ENCODE measurements around the gene TMEM37.

Gene TMEM37

DNA sequence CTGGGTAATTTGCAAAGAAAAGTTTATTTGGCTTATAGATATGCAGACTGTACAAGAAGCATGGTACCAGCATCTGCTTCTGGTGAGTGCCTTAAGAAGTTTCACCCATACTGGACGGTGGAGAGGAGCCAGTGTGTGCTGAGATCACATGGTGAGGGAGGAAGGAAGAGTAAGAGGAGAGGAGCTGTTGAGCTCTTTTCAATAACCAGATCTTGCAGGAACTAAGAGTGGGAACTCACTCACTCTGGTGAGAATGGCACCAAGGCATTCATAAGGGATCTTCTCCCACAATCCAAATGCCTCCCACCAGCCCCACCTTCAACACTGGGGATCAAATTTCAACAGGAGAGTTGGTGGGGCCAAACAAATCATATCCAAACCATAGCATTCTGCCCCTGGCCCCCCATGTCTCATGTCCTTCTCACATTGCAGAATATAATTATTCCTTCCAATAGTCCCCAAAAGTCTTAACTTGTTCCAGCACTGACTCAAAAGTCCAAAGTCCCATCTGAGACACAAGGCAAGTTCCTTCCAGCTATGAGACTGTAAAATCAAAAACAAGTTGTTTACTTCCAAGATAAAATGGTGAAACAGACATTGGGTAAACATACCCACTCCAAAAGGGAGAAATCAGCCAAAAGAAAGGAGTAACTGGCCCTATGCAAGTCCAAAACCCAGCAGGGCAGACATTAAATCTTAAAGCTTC, 11.7 kb upstream of the TMEM37 start:
- no peak for DNase-seq (ENCODE audit: insufficient read length)
- TF ChIP-seq TAF1 (IDR thresholded peaks at IDR 0.05; ENCODE audit: borderline replicate concordance, low read depth, low read length): no peak
- no peak for TF ChIP-seq POLR2AphosphoS5 (IDR thresholded peaks at IDR 0.05; ENCODE audit: low read depth, low read length)
- no peak for TF ChIP-seq POLR2A (IDR thresholded peaks at IDR 0.05; ENCODE audit: low read depth, low read length)
- FAIRE-seq: no peak

DNA sequence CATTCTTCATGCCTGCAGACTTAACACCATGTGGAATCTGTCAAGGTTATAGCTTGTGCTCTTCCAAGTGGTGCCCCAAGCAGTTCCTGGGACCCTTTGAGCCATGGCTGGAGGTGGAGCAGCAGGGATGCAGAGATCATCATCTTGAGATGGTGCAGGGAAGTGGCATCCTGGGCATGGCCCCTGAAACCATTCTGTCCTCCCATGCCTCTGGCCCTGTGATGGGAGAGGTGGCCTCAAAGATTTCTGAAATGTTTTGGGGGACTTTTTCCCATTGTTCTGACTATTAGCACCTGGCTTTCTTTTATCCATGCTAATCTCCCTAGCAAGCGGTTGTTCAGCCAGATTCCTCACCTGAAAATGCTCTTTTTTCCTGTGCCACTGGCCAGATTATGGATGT, 10.3 kb upstream of the TMEM37 start:
- no peak for DNase-seq (ENCODE audit: insufficient read length)
- TF ChIP-seq POLR2A (IDR thresholded peaks at IDR 0.05; ENCODE audit: low read depth, low read length) (no peak), TAF1 (IDR thresholded peaks at IDR 0.05; ENCODE audit: borderline replicate concordance, low read depth, low read length) (no peak)
- FAIRE-seq: no peak

DNA sequence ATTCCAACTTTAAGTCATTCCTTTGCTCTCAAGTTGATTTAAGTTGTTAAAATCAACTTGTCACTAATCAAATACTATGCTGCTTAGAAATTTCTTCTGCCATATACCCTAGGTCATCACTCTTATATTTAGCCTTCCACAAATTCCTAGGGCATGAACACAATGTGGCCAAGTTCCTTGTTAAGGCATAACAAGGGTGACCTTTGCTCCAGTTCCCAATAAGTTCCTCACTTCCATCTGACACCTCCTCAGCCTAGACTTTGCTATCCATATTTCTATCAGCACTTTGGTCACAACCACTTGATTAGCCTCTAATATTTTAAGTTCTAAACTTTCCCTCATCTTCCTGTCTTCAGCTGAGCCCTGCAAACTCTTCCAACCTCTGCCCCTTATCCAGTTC, 9.9 kb upstream of the TMEM37 start:
- no peak for TF ChIP-seq POLR2AphosphoS5 (IDR thresholded peaks at IDR 0.05; ENCODE audit: low read depth, low read length)
- no peak for TF ChIP-seq TAF1 (IDR thresholded peaks at IDR 0.05; ENCODE audit: borderline replicate concordance, low read depth, low read length)
- TF ChIP-seq POLR2A (IDR thresholded peaks at IDR 0.05; ENCODE audit: low read depth, low read length): no peak
- no peak for FAIRE-seq
- no peak for DNase-seq (ENCODE audit: insufficient read length)

DNA sequence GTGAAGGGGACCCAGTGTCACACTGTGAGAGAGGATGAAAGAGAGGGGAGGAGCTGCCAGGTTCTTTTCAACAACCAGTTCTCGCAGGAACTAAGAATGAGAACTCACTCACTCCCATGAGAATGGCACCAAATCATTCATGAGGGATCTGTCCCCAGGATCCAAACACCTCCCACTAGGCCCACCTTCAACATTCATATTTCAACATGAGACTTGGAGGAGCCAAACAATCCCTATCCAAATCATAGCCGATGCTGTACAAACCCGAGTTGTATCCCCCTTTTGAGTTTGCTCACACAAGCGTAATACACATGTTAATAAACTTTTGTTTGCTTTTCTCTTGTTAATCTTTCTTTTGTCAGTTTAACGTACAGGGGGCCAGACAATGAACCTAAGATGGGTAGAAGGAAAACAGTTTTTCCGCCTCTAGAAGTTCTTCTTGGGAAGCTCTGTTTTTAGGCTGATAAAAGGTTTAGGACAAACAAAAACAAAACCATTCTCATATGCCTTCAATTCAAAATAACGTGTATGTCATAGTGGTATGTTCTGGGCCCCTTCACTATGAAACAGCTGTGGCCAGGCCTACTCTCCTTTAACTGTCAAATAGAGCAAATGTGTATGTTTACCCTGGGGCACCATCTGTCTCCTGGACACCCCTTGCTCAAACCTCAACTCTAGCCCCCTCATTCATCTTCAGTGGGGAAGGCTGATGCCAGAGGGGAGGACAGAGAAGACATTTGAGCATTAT, 9.1 kb upstream of the TMEM37 start:
- FAIRE-seq: no peak
- no peak for DNase-seq (ENCODE audit: insufficient read length)
- TF ChIP-seq TAF1 (IDR thresholded peaks at IDR 0.05; ENCODE audit: borderline replicate concordance, low read depth, low read length) (no peak), POLR2AphosphoS5 (IDR thresholded peaks at IDR 0.05; ENCODE audit: low read depth, low read length) (no peak), POLR2A (IDR thresholded peaks at IDR 0.05; ENCODE audit: low read depth, low read length) (no peak)

DNA sequence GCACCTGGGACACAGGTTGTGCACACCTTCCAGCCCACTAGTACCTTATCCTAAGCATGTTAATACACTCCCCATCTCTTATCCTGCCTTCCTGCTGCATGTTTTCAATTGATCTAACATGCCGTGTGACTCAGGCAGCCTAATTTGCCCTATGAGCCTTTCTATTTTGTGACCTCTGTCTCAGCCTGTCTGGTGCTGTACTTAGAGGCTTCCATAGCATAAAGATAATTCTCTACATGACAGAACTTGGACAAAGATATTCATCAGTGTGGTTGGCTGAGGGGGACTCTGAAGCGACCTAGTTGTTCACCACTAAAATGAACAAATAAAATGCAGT, 8.6 kb upstream of the TMEM37 start:
- no peak for DNase-seq (ENCODE audit: insufficient read length)
- no peak for FAIRE-seq
- TF ChIP-seq POLR2AphosphoS5 (IDR thresholded peaks at IDR 0.05; ENCODE audit: low read depth, low read length) (no peak), TAF1 (IDR thresholded peaks at IDR 0.05; ENCODE audit: borderline replicate concordance, low read depth, low read length) (no peak), POLR2A (IDR thresholded peaks at IDR 0.05; ENCODE audit: low read depth, low read length) (no peak)

DNA sequence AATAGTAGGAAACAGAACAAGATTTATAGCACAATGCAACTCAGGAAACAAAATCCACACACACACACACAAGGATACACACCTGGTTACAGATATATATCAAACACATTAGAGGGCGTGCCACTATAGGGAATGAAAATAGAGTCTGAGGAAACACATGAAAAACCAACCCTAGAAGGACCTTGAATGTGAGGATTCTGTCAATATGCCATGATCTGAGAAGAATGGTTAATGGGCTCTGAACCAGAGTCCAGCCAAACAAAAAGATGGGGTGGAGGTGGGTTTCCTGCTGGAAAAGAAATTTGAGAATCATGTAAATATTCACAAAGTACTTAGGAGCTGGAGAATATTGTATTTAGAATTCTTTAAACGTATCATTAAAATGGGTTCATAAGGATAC, 7.8 kb upstream of the TMEM37 start:
- TF ChIP-seq POLR2A (IDR thresholded peaks at IDR 0.05; ENCODE audit: low read depth, low read length) (no peak), TAF1 (IDR thresholded peaks at IDR 0.05; ENCODE audit: borderline replicate concordance, low read depth, low read length) (no peak), POLR2AphosphoS5 (IDR thresholded peaks at IDR 0.05; ENCODE audit: low read depth, low read length) (no peak)
- FAIRE-seq (no peak), DNase-seq (ENCODE audit: insufficient read length) (no peak)

DNA sequence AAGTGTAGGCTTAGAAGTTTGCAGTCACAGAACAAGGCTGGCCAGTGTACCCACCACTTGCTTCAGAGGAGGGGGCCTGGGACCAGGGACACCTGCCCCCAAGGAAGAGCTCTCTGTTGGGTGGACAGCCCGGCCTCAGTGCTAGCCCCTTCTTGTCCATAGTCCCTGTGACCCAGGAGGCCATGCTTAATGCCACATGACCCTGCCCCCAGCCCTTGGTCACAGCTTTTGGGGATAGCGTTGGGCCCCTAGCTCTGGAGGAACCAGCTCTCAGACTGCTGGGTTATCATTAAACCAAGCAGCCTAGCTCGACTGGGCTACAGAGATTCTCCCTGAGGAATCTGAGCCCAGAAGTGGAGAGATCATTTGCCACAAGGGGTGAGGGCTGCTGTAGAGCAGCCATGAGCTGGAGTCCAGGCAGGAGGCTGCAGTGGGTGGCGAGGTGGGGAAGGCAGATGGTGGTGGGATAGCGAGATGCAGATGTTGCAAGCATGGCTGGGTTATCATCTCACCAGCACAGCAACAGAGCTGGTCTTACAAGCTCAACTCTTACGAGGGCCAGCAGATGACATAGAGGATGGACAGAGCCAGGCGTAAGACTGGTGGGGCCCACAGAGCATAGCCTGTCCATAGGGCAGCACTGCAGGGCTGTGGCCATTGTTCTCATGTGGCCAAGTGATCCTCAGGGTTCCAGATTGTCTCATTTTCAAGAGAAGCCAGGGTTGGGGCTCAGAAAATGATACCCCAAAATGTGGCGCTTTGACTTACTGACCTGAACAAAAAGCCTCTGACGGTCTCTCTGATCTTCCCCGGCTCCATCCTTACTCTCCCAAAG, 7.2 kb upstream of the TMEM37 start:
- TF ChIP-seq POLR2A (IDR thresholded peaks at IDR 0.05; ENCODE audit: low read depth, low read length): no peak
- DNase-seq (ENCODE audit: insufficient read length) (no peak), FAIRE-seq (no peak)

DNA sequence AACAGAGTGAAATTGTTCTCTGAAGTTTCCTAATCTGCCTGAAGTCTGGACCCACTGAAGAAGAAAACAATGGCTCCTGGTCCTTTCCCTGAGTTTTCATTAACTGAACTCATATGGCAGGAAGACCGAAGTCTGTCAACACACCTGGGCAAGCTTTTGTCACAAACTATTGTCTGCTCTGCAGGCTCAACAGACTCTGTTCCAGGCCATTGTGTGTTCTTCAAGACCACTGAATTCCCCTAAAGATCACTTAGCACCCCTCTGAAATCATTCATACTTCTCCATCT, 6.6 kb upstream of the TMEM37 start:
- no peak for TF ChIP-seq POLR2A (IDR thresholded peaks at IDR 0.05; ENCODE audit: low read depth, low read length)
- no peak for TF ChIP-seq POLR2AphosphoS5 (IDR thresholded peaks at IDR 0.05; ENCODE audit: low read depth, low read length)
- no peak for TF ChIP-seq TAF1 (IDR thresholded peaks at IDR 0.05; ENCODE audit: borderline replicate concordance, low read depth, low read length)
- DNase-seq (ENCODE audit: insufficient read length): no peak
- FAIRE-seq: no peak

DNA sequence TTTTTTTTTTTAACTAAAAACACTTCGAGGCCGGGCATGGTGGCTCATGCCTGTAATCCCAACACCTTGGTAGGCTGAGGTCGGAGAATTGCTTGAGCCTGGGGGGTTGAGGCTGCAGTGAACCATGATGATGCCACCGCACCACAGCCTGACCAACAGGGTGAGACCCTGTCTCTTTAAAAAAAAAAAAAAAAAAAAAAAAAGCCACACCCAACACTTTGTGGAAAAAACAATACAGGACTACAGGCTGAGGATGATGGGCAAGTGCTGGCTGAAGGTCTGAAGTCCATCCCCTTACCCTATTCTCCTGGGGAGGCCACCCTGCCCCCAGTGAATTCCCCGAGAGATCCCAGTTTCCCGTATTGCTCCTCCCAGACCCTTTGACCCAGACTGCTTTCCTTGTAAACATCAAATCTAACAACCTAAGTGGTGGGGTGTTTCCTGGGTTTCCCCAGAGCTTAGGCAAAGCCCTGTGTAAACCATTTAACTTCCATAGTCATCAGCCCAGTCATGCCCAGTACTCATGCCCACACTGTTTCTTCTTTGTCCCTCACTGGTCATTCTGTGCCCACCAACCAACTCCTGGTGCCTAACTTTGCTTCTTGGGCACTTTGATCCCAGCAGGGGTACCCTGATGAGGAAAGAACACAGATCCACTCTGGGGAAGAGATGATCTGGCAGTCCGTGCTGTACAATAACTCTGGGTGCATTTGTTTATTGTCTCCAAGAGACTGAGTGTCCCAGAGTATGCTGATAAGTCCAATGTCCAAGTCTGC, 5.8 kb upstream of the TMEM37 start:
- no peak for DNase-seq (ENCODE audit: insufficient read length)
- no peak for FAIRE-seq
- TF ChIP-seq POLR2A (IDR thresholded peaks at IDR 0.05; ENCODE audit: low read depth, low read length) (no peak), POLR2AphosphoS5 (IDR thresholded peaks at IDR 0.05; ENCODE audit: low read depth, low read length) (no peak), TAF1 (IDR thresholded peaks at IDR 0.05; ENCODE audit: borderline replicate concordance, low read depth, low read length) (no peak)

DNA sequence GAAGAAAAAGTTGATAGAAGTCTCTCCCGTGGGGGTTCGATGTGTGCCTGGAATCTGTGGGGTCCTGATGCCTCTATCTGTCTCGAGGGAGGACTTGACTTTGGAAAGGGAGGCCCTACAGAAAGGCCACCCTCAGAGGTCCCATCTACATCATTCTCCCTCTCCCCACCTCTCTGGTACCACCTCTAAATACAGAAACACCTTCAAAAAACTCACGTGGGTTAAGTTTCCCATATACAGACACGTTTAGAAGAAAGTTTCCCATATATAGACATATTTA, 5.3 kb upstream of the TMEM37 start:
- TF ChIP-seq POLR2A (IDR thresholded peaks at IDR 0.05; ENCODE audit: low read depth, low read length) (no peak), POLR2AphosphoS5 (IDR thresholded peaks at IDR 0.05; ENCODE audit: low read depth, low read length) (no peak), TAF1 (IDR thresholded peaks at IDR 0.05; ENCODE audit: borderline replicate concordance, low read depth, low read length) (no peak)
- FAIRE-seq: no peak

DNA sequence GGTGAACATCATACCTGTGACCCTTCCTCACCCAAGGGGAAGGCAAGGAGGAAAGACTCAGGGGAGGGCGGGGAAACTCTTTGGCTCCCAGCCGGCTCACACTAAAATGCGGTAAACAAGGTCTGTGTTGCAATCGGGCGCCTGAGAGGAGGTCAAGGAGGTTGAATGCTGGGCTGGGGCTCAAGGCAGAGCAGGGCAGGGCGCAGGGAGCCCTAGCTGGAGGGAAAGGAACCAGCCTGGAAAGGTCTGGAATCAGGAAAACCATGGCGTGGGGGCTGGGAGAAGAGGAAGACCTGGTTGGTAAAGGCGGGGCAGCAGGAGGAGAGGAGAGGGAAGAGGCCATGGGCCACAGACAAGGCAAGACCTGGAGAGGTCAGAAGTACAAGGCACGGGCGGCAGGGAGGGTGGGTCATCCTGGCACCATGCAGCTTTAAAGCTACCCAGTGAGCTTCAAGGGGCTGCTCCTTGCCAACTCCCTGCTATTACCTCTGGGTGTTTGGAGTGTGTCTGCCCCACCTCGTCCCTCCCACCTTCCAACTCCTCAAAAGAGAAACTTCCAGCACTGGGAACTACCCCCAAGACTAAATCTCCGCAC, 4.8 kb upstream of the TMEM37 start:
- no peak for FAIRE-seq
- DNase-seq (ENCODE audit: insufficient read length): no peak
- TF ChIP-seq TAF1 (IDR thresholded peaks at IDR 0.05; ENCODE audit: borderline replicate concordance, low read depth, low read length): no peak

More for the DNA sequence above, 5.3 kb upstream of the TMEM37 start:
- DNase-seq (ENCODE audit: insufficient read length): no peak
